Limb (tissue), 2 donors: ENCODE data around the gene PDXK.

Source experiments
- DNase-seq, 2 donors: peaks; one replicate each; pipeline ENCODE4 v3.0.0-alpha.2; 2016; ENCODE audit errors: extremely low spot score in 2 of 2

Gene PDXK

DNA sequence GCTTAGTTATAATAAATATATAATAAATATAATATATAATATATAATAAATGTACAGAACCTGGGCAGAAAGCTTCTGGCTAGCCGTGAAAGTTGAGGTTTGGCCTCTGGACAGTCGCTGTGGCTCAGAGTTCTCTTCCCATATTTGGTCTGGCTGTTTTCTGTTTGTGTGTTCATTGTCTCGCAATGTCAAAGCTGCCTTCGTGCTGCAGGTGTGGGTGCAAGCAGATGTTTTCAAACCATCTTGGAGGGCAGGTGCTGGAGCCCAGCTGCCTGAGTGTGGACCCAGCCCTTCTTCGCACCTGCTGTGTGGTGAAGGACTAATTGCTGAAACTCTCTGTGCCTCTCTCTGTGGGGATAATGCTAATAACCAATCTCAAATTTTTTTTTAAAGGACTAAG, 60.7 kb downstream of the PDXK start:
- DNase-seq = no peak

DNA sequence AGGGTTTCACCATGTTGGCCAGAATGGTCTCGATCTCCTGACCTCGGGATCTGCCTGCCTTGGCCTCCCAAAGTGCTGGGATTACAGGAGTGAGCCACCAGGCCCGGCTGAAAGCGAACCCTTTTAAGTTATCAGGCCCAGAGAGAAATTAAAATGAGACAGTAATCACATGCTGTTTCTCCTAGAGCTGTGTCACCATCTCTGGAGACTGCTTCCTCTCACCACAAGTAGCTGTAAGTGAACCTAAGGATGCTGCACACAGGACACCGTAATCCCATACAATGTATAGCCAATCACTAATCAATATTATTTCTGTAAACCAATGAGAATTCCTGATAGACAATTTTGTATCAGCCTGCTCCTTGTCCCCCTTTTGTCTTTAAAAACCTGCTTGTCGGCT, 62.9 kb downstream of the PDXK start:
- no peak for DNase-seq

DNA sequence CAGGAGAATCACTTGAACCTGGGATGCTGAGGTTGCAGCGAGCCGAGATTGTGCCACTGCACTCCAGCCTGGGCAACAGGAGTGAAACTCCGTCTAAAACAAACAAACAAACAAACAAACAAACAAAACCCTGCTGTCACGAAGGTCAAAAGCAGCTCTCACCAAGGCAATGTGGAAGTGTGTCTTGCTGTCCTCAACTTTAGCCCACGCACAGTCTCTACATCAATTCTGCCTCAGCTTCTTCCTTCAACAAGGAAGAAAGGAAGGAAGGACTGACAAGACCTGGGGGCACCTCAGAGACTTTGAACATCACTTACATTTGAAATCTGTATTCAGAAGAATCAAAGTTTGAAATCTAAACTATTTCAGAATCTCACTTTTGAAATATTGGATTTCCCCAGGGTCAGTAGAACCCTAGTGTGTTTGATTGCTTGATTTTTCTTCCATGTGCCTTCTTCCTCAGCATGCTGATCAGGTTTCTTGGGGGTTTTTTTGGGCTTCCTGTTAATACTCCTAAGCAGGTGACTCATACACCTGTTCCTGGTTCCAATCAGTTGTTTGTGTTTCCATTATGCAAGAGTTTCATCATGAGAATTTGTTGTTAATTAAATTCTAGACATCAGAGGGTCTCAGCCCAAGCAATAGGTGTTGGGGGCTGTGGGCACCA, 63.6 kb downstream of the PDXK start:
- DNase-seq = no peak

DNA sequence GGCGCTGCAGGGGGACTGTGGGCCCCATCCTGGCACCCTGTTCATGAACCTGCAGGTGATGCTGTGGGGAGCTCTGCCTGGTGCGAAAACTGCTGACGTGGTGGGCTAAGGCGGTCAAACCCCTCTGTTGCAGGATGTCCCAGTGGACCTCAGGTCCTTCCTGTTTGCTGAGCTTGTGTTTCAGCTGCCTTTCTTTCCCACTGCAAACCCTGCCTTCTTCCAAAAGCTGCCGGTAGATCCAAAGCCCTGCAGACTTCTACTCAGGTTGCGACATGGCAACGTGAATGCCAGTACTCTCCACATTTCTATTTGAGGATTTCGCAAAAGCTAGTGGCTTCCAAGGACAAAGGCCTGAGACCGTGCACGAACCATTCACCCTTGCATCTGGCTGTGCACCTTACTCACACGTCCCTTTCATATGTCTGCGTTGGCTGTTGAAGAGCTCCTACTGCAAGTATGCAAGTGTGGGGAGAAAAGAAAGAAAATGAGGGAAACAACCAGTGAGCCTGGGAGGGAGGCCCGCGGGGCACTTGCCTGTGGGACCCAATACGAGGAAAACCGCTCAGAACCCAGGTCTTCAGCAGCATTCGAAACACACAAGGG, 64.3 kb downstream of the PDXK start:
- DNase-seq = no peak

DNA sequence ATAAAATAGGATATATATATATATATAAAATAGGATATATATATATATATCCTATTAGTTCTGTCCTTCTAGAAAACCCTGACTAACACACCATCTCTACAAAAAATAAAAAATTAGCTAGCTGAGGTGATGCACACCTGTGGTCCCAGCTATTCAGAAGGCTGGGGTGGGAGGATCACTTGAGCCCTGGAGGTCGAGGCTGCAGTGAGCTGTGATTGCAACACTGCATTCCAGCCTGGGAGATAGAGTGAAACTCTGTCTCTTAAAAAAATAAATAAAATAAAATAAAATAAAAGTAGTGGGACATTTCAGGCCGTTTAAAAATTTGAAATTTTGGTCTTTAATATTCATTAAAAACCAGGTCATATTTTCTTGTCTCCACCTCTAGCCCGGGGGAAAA, 66.2 kb downstream of the PDXK start:
- DNase-seq = no peak

DNA sequence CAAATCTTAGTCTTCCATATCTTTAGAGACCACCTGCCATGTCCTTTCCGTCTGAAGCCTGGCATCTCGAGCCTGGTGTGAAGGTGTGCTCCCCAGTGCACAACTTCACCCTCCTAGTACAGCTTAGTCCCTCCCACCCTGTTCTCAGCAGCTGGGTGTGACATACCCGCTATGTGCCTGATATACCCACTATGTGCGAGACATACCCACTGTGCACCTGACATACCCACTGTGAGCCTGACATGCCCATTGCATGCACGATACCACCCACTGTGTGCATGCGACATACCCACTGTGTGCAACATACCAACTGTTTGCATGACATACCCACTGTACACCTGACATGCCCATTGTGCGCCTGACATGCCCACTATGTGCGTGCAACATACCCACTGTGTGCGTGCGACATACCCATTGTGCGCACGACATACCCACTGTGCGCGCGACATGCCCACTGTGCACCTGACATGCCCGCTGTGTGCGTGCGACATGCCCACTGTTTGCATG, 67.4 kb downstream of the PDXK start:
- no peak for DNase-seq

DNA sequence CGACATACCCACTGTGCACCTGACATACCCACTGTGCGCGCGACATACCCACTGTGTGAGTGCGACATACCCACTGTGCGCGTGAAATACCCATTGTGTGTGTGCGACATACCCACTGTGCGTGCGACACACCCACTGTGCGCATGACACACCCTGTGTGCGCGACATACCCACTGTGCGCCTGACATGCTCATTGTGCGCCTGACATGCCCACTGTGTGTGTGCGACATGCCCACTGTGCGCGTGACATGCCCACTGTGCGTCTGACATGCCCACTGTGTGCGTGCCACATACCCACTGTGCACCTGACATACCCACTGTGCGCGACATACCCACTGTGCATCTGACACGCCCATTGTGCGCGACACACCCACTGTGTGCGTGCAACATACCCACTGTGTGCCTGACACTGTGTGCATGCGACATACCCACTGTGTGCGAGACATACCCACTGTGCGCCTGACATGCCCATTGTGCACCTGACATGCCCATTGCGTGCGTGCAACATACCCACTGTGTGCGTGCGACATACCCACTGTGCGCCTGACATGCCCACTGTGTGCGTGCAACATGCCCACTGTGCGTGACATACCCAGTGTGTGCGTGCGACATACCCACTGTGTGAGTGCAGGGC, 68.0 kb downstream of the PDXK start:
- DNase-seq = no peak

DNA sequence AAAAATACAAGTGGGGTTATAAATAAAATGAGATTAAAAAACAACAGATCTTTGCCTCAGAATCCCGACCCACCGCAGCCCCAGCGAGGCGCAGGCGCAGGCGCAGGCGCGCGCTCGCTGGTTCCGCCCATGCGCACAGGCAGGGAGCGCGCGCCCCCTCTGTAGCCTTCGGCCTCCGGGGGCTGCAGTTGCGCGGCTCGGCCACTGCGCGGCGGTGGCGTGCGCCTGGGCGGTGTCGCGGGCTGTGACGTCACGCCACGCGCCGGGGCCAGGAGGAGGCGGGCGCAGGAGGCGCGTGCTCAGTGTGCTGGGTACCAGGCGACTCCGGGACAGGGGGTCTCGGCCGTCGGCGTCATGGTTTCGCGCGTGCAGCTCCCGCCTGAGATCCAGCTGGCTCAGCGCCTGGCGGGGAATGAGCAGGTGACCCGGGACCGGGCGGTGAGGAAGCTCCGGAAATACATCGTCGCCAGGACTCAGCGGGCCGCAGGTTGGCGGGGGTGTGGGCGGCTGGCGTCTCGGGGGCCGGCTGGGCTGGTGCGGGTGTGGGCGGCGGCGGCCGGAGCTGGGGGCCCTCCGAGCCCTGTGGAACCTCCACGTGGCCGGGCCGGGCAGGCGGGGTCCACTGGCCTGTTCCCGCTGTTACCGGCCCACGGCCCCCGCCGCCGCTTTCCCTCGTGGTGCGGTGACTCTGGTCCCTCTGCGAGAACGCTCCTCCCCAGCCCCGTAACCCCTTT, 70.5 kb downstream of the PDXK start, which contains the start of gene RRP1:
RRP1 (plus strand) TSS at position 302 of the 734 bp plus-strand sequence; CDS start at position 355, 53 bp downstream.
- DNase-seq = peak; percentile 94 to 97

DNA sequence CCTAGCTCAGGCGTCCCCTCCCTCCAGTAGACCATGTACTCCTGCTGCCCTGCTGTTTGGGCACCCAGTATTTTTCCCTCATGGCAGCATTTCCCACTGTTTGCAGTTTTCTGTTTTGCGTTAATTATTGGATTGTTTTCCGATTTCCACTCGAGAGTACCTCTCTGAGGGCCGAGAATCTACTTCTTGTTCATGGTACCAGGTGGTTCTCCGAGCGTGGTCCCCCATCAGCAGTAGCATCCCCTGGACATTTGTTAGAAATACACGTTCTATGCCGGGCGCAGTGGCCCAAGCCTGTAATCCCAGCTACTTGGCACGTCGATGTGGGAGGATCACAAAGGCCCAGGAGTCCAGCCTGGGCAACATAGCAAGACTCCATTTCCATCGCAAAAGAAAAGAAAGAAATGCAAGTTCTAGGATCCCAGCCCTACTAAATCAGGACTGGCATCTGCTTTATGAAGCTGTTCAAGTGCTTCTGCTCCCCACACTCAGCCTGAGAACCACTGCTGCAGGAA, 71.1 kb downstream of the PDXK start:
- DNase-seq = no peak

DNA sequence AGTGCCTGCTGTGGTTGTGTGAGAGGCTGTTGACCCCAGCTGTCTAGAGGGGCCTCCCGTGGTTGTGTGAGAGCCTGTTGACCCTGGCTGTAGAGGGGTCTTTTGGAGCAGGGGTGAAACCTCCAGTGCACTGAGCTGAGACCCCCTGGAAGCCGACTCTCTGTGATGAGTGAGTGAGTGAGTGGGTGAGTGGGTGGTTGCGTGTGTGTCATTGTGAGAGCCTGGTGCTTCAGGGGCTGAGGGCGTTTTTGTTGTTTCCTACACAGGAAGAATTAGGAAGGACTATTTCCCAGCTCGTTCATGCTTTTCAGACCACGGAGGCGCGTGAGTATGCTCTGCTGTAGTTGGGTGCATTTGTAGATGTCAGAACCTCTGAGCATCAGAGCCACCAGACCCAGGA, 73.5 kb downstream of the PDXK start:
- DNase-seq = no peak

DNA sequence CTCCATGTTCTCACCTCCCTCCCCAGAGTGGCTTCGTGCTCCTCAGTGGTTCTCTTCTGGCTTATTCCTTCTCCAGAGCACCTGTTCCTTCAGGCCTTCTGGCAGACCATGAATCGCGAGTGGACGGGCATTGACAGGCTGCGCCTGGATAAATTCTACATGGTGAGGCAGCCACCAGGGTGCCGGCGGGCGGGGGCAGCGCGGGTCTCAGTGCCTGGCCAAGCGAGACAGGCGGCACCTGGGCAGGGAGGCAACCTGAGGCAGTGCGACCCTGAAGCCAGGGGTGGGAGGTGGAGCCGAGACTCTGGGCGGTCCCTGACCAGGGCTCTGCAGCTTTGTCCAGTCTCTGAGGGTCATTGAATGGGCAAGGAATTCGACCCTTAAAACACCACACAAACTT, 74.3 kb downstream of the PDXK start:
- DNase-seq = no peak

DNA sequence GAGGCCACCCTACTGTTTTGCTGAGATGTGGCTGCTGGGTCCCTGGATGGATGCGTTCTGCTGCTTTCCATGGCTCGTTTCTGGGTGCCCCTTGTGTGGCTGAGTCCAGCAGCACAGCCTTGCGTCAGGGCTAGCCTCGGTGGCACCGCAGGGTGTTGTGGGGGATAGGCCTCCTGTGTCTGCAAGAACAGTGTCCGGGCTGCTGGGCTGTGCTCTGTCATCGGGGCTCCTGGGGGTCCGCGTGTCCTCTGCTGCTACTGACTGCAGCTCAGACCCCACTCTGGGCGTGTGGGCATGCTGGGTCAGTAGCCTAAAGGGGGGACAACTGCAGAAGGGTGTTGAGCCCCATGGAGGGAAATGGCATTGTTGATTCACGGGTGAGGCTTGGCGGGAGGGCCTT, 75.4 kb downstream of the PDXK start:
- no peak for DNase-seq

DNA sequence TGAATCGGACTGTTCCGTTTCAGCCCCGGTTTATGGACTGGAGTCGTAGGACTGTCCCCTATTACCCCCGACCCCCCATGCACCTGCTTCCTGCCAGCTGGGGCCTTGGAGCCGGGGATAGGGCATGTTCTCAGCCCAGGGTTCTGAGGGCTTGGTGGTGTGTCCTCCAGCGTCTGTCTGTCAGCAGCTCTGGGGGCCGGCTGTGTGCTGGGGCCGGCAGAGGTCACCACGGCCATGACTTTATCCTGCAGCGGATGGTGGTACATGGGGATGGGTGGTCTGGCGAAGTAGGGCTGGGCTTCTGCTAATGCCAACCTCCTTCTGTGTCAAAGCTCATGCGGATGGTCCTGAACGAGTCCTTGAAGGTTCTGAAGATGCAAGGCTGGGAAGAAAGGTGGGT, 75.9 kb downstream of the PDXK start:
- DNase-seq = no peak

DNA sequence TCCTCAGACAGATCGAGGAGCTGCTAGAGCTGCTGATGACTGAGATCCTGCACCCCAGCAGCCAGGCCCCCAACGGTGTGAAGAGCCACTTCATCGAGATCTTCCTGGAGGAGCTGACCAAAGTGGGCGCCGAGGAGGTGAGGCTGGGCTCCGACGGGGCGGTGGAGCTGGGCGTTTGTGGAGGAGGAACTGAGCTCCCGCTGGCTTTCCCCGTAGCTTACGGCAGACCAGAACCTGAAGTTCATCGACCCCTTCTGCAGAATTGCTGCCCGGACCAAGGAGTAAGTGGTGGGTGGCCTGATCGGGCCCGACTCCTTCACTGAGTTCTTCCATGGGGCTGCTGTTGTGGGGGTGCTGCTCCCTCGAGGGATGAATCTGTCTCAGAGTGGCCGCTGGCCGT, 78.5 kb downstream of the PDXK start:
- no peak for DNase-seq

DNA sequence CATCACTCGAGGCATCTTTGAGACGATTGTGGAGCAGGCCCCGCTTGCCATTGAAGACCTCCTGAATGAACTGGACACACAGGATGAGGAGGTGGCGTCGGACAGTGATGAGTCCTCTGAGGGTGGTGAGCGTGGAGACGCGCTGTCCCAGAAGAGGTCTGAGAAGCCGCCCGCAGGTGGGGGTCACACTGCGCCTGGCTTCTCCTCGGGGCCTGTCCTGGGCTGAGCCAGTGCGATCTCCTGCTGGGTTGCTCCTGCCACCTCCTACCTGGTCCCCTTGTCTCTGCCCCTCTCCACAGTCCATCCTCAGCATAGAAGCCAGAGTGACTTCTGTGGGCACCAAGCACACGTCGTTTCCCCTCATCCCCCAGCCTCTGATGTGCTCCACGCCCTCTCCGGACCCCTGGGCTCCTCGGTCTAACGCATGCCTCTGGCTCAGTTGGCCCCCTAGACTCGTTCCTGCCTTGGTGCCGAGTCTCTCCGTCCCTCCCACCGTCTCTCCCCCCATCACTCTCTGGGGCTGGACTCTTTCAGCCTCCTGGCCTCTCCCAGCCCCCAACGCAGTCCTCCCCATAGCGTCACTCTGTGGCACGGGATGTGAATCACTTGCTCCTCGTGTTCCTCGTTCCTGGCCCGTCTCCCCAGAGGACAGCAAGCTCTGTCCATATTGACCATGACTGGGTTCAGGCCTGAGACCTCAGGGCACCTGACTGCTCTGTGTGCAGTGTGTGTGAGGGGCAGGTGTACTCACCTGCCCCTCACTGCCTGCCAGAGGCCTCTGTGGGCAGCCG, 79.2 kb downstream of the PDXK start:
- no peak for DNase-seq

DNA sequence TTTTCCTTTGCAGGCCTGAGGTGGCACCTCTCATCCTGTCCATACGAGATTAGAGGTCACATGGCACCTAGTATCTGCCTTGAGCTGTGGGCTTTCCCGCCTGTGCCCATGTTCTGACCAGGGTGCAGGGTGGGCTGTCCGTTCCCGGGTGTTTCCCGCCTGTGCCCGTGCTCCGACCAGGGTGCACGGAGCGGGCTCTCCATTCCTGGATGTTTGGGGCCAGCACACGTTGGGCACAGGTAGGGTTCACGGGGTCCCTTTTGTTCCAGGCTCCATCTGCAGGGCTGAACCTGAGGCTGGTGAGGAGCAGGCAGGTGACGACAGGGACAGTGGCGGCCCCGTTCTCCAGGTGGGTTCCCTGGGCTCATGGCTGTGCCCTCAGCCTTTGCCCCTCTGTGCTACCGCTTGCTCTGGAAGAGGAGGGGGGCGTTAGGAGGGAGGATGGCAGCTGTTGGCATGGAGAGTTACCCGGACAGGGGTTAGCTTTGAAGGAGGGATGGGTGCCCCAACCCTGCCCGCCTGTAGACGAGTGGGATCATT, 80.4 kb downstream of the PDXK start:
- no peak for DNase-seq

DNA sequence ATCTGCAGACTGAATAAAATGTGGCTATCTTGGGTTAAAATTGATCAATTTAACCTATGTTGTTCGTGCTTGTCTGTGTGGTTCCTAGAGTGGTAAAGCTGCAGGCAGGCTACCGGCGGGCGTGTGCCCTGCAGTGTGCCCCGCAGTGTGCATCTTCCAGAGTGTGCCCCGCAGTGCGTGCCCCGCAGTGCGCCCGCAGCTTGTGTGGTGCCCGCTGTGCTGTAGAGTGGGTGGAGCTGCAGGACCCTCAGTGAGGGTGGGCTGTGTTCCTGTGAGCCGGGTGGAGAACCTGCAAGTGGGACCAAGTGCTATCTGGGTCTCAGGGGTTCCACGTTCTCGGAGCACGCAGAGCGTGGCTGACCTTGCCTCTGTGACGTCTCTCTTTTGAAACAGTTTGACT, 81.2 kb downstream of the PDXK start:
- DNase-seq = no peak

DNA sequence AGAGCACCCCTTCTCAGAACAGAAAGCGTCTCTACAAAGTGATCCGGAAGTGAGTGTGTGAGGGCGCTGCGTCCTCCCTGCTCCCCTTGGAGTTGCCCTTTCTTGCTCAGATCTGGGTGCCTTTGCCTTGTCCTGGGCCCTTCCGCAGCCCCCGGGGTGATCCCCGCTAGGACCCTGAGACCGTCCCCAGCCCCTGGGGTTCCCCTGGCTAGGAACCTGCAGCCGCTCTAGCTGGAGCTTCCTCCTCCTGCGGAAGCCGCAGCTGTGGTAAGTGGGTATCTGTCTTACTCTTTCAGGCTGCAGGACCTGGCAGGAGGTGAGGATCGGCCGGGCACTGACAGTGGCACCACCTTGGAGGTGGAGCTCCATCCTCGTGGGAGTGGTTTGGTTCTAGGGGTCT, 81.6 kb downstream of the PDXK start:
- DNase-seq = no peak

DNA sequence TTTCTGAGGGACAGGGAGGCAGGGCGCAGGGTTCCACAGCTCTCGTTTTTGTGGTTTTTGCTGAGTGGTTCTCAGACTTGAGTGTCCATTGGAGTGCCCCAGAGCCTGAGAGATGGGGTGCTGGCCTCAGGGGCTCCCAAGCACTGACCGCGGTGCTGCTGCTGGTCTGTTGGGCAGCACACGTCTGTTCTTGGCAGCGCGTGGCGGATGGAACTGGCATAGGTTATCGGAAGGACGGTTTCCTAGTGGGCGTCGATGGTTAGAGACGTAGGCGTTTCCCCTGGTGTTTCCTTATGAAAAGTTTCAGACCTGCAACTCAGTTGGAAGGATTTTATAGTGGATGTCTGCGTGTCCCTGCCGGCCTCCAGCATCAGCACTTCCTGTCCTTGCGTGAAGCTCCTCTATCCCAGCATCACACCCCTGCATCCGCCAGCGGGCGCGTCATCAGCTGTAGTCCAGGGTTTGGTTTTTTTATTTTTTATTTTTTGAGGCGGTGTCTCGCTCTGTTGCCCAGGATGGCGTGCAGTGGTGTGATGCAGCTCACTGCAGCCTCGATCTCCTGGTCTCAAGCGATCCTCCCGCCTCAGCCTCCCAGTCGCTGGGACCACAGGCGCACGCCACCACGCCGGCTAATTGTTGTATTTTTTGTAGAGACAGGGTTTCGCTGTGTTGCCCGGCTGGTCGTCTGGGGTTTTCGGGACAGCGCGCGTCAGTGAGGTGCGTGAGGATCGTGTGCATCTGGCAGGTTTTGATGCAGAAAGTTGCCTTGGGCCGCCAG, 82.3 kb downstream of the PDXK start:
- DNase-seq = no peak

DNA sequence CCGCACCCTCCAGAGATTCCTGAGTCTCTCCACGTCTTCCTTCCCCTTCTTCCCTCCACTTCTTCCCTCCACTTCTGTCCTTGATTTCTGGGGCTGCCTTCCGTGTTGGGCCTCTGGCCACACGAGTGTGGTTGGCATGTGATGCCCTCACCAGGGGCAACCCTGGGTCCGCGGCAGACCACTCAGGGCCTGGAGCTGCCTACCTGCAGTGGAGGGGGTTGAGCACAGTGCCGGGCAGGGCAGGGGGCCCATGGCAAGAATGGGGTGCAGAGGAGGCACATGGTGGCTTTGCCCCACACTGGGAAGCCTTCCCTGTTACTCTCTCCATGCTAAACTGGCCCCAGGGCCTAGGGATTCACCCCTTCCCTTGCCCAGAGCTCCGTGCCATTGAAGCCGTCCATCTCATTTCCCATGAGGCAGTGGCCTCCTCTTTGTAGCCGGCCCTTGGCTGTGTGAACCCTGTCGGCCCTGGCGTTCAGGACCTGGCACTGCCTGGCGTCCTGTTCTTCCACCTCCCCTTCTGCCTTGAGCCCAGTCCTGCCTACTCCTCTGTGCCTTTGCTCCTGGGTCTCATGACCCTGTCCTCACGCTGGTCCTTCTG, 83.9 kb downstream of the PDXK start:
- no peak for DNase-seq
